ENCODE measurements around the gene LIM2.

DNA sequence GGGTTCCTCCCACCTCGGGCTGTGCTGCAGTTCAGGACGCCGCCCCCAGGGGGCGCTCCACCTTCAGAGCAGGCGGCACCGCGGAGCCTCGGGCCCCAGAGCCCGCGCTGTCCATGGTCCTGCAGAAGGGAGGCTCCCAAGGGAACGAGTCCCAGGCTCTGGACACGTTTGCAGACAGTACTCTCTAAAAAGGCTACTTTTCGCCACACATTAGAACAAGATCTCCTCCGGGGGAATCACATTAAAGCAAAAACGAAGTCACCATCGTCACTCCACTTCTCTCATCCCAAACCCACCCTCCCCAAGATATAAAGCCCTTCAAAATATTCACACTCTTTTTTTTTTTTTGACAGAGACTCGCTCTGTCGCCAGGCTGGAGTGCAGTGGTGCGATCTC is 34.3 kb upstream of the LIM2 start:
- TF ChIP-seq CTCF (IDR thresholded peaks at IDR 0.05) = peak; percentile 72 to 96
- TF ChIP-seq POLR2AphosphoS5 (IDR thresholded peaks at IDR 0.05) = no peak
- no peak for TF ChIP-seq POLR2A (IDR thresholded peaks at IDR 0.05)

All from suprapubic skin (tissue), 4 donors.